NB4 (cell line): Measurements from ENCODE around the gene ALG1.
"Not testable (repeated sequence)": the region's sequence is repeated elsewhere in the genome, so short reads cannot be mapped to it uniquely, and the experiment has no call there.

Experiments
- DNase-seq: peaks from one replicate; pipeline ENCODE4 v3.0.0; 2010; ENCODE audit warnings: low read depth
- H3K4me3 ChIP-seq: one replicate; pipeline ENCODE4 v1.5.1; 2011; ENCODE audit warnings: mild to moderate bottlenecking, low read depth, low read length, moderate library complexity
- MYC ChIP-seq: IDR thresholded peaks from 2 replicates; pipeline ENCODE4 v1.6.1; 2011; ENCODE audit warnings: low read depth, low read length
- POLR2A ChIP-seq: IDR thresholded peaks from 2 replicates; pipeline ENCODE4 v1.6.1; 2011; ENCODE audit warnings: mild to moderate bottlenecking; ENCODE audit not compliant: insufficient read length; ENCODE audit errors: extremely low read depth
- TF ChIP-seq, protein P1 (sequence below): IDR thresholded peaks from 2 replicates; pipeline ENCODE4 v1.6.1; 2011; ENCODE audit warnings: low read depth, low read length
- TF ChIP-seq, protein P2 (sequence below): IDR thresholded peaks from one replicate; pipeline ENCODE4 v1.5.1; 2012; ENCODE audit warnings: low read depth, low read length

ALG1 gene

DNA sequence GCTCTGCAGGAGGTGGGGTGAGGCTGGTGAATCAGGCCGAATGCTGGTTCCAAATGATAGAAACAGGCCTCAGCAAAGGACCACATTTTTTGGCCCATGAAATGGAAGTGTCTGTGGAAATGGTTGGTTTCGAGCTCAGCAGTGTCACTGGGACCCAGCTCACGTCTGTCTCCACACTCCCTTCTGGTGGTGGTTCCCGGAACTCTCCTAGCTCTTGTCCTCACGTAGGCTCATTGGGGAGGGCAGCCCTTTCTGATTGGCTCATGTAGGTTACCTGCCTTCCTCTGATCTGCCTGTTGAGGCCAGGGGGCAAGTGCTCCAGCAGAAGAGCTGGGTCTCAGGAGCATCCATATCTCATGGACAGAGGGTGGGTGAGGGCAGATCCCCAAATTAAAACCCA lies 4.0 kb downstream of the ALG1 start:
- DNase-seq: peak; percentile 29
- no peak overlapping the region for H3K4me3 ChIP-seq
- TF ChIP-seq, protein P1, sequence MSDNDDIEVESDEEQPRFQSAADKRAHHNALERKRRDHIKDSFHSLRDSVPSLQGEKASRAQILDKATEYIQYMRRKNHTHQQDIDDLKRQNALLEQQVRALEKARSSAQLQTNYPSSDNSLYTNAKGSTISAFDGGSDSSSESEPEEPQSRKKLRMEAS: no peak
- TF ChIP-seq MYC (no peak), POLR2A (no peak)

DNA sequence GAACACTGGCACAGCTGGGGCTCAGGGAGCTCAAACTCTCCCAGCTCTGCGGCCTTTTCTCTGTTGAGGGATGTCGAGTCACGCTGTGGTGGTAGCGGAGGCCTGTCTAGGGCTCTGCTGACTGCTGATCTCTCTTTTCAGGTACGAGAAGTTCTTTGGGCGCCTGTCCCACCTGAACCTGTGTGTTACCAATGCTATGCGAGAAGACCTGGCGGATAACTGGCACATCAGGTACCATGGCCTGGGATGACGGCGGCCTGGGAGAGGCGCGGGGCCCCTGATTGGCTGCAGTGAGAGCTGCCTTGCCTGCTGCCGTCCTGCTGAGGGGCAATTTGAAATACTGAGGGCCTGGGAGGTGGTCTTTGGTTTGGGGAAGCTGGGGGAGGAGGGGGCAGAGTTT lies 5.7 kb downstream of the ALG1 start:
- no peak for DNase-seq
- H3K4me3 ChIP-seq: no peak overlapping the region
- TF ChIP-seq, protein P1: no peak
- TF ChIP-seq MYC (no peak), POLR2A (no peak)
- TF ChIP-seq, protein P2, sequence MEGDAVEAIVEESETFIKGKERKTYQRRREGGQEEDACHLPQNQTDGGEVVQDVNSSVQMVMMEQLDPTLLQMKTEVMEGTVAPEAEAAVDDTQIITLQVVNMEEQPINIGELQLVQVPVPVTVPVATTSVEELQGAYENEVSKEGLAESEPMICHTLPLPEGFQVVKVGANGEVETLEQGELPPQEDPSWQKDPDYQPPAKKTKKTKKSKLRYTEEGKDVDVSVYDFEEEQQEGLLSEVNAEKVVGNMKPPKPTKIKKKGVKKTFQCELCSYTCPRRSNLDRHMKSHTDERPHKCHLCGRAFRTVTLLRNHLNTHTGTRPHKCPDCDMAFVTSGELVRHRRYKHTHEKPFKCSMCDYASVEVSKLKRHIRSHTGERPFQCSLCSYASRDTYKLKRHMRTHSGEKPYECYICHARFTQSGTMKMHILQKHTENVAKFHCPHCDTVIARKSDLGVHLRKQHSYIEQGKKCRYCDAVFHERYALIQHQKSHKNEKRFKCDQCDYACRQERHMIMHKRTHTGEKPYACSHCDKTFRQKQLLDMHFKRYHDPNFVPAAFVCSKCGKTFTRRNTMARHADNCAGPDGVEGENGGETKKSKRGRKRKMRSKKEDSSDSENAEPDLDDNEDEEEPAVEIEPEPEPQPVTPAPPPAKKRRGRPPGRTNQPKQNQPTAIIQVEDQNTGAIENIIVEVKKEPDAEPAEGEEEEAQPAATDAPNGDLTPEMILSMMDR: no peak

DNA sequence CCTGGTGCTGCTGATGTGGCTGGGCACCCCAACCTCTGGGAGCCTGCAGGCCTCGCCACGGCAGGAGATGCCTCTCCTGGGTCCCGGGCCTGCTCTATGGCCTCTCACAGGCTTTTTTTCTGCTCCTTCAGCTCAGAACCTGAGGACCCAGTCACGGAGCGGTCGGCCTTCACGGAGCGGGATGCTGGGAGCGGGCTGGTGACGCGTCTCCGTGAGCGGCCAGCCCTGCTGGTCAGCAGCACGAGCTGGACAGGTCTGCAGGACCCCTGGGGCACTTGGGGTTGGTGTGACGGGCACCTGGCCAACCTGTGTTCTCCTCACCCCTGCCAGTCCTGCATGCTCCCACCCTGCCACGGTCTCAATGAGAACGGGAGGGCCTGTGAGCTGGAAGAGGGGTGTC lies 7.0 kb downstream of the ALG1 start:
- TF ChIP-seq MYC: no peak
- TF ChIP-seq POLR2A: no peak
- TF ChIP-seq, protein P1: no peak
- TF ChIP-seq, protein P2: no peak
- DNase-seq: no peak
- H3K4me3 ChIP-seq: no peak overlapping the region

DNA sequence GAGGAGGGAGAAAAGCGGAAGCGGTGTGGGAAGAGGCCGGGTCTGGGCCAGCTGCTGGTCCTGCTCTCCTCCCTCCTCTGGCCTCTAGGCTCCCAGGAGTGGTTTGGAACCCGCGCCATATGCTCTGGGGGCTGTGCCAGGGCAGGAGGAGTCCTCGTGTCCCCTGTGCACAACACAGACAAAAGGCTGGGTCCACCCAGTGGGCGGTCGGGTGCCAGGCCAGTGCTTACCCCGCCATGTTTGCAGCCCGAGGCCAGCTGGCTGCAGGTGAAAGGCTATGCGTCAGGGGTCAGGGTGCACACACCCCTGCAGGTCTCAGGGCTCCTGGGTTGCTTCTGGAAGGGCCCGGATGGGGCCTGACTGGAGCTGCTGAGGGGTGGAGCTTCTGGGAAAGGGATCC lies 8.8 kb downstream of the ALG1 start:
- peak; percentile 51 for DNase-seq
- H3K4me3 ChIP-seq: not testable (repeated sequence)

DNA sequence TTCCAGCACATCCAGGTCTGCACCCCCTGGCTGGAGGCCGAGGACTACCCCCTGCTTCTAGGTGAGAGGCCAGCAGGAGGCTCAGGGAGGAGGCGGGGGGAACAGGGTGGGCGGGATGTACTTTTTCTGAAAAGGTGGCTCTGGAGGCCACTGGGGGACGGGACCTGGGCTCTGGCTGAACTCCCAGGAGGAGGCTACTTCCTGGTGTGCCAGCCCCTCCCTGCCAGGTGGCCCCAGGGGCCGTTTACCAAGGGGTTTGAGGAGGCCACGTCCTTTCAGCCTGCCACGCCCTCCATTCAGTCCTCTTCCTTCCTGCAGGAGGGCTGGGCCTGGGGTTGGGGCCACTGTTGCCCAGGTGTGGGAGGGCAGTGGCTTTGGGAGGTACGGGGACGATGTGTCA lies 9.4 kb downstream of the ALG1 start:
- not testable (repeated sequence) for DNase-seq

DNA sequence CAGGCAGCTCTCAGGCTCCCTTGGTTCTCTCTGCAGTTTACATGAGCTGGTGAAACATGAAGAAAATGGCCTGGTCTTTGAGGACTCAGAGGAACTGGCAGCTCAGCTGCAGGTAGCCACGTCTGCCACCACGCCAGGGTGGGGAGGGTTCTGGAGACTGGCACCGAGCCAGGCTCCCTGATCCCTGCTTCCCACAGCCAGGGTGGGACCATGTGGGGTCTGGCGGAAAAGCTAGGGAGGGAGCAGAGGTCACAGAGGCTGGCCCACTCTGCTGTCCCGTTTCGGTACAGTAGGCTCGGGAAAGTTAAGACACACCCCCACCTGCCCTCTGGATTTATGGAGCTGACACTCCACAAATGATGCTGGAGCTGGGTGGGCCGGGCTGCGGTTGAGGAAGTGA lies 12.0 kb downstream of the ALG1 start:
- DNase-seq, H3K4me3 ChIP-seq: not testable (repeated sequence)

More for the DNA sequence above, 9.4 kb downstream of the ALG1 start:
- not testable (repeated sequence) for H3K4me3 ChIP-seq

DNA sequence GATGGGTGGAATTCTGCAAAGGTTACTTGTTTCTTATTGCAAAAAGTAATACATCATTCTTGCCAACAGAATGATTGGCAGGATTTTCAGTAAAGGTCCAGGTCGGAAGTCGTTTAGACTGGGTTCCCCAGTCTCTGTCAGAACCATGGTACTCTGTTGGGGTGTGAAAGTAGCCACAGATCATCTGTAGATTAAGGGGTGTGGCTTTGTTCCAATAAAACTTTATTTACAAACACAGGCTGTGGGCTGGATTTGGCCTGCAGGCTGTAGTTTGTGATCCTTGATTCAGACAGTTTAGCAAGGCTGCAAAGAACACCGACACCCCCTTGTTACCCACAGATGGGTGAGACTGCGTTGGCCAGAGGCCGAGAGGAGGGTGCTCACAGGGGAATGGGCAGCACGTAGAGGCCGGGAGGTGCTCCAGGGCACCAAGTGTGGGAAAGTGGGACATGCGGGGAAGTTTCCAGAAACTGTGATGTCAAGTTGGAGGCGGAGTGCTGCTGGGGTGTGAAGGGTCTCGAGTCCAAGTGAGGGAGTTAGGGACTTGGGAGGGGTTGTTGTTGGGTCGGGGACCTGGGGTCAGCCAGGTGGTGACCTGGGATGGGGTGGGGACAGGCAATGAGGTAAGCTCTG lies 12.6 kb downstream of the ALG1 start:
- H3K4me3 ChIP-seq, DNase-seq: not testable (repeated sequence)

DNA sequence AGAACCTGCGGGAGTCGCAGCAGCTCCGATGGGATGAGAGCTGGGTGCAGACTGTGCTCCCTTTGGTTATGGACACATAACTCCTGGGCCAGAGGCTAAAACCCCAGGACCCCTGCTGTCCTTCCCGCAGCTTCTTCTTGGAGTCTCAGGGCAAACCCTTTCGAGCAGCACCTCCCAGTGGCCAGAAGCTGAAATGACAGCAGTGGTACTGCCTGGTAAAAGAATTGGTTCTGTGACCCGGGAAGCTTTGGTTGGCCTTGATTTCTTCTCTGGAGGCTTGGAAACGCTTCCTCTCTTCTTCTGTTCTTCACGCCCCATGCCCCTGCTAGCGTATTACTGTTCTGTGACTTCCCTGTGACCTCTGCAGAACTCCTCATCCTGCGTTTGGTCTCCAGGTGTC lies 13.2 kb downstream of the ALG1 start:
- H3K4me3 ChIP-seq: not testable (repeated sequence)
- TF ChIP-seq, protein P2: peak; percentile 60
- peak; percentile 66 for DNase-seq

DNA sequence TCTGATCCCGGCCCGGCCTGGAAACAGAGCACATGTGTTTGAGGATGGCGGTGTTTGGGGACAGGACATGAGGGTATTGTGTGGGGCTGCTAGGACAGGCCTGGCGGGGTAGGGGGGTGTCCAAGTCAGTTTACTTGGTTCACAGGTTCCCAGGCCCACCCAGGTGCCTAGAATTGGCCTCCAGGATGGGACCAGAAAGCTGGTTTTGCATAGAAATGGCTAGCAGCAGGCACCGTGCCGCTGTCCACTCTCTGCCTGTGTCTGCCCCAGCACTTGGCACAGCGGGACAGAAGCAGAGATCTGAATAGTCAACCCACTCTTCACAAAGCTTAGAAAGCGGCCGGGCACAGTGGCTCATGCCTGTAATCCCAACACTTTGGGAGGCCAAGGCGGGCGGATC lies 14.1 kb downstream of the ALG1 start:
- not testable (repeated sequence) for DNase-seq, H3K4me3 ChIP-seq

DNA sequence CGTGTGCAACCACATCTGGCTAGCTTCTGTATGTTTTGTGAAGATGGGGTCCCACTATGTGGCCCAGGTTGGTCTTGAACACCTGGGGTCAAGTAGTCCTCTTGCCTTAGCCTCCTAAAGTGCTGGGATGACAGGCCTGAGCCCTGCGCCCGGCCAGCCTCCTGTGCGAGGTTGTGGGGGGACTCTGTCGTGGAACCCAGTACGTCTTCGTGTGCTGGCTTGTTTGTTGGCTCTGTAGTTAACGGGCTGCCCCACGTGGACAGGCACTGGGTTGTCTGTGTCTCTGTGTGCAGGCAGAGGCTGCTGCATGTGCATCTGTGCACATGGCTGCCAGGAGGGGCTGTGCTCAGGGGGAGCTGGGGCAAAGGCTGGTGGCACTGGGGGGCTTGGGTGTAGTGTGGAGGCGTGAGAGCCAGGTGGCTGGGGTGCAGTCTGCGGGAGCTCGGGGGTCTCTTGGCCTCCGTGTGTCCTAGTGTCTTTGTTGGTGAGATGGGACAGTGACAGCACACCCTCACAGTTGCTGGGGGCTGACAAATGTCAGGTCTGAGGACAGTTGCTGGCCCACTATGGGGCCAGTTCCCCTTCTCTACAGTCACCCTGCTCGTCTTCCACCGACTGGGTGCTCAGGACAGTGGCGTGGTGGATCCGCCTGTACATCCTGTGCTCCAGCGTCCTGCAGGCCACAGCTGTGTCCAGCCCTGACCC lies 16.6 kb downstream of the ALG1 start:
- DNase-seq, H3K4me3 ChIP-seq: not testable (repeated sequence)

DNA sequence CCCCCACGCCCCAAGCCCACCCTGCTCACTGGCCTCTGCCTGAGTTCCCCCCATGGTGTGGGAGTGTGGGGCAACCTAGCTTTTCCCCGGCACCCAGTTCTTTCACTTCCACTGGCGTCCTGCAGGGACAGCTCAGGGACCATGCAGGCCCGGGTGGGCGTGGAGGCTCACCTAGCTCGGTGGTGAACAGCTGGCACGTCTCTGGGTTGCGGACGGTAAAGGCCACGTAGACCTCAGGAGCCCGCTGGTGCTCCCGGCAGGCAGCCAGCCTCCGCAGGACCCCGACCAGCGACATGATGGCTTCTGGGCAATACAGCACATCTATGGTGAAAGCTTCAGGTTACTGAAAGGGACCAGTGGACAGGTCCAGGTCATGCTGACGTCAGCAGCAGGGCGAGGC lies 17.3 kb downstream of the ALG1 start:
- not testable (repeated sequence) for DNase-seq, H3K4me3 ChIP-seq

DNA sequence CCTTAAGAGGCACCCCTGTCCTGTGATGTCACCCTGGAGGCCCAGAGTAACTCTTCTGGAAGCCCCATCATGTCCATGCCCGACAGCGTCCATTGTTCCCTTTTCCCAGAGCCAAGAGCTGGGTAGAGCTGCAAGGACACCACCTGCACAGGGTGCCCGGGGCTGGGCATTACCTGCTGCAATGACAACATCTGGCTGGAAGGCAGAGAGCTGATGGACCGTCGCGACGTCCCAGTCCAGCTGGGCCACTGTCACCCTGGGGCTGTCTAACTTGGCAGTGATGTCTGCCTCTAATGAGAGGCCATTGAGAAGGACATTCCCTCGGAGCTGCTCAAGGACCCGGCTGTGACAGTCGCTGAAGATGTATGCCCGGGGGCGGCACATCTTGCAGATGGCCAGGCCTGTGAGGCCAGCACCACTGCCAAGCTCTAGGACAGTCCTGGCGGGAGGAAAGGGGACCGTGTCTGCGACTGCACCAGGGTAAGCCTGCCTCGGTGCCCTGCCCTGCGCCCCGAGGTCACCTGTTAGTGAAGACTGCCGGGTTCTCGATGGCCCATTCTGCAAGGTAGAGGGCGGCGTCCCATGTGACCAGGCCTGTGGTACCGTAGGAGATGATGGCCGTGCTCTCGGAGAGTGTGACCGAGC lies 18.4 kb downstream of the ALG1 start:
- not testable (repeated sequence) for DNase-seq, H3K4me3 ChIP-seq

DNA sequence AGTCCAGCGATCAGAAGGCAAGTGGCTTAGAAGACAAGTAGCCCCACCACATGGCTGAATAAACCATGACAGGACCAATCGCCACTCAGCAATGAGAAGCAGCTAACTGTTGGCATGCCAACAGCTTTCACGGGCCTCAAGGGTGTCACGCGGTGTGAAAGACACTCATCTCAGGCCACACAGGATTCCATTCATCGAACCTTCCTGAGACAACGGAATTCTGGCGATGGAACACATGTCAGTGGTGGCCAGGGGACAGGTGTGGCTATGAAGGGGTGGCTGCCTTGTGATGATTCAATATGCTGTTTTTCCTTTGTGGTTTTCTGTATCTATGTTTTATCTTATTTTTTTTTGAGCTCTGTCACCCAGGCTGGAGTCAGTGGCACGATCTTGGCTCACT lies 18.9 kb downstream of the ALG1 start:
- H3K4me3 ChIP-seq, DNase-seq: not testable (repeated sequence)
